ENCODE results near the gene SPRED2.

SPRED2 gene

DNA sequence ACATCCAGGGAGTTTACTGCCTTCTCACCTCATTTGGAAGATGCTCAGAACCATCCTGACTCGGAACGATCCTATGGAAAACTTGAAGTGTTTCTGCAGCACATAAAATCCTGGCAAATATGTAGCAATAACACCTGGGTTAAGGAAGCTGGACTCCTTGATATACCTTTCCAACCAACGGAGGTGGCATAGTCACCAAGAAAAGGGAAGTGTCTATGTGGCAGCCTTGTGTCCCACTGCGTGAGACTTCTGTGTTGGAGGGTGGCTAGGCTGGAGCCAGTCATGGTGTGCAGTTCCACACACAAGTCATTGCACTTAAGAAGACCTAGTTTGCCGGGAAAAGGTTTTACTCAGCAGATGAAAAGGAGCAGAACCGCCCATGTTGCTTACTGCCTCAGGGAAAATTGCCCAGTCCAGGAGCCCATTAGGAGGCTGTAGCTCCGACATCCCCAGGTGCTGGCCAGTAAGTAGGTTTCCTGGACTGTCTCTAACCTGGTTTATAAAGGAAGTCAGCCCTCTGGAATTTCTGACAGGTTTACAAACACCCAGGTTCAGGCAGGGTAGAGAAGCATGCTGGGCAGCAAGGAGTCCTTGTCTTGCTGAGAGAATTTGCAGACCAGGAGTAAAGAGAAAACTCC, 46.2 kb upstream of the SPRED2 start:
- no peak for TF ChIP-seq CTCF (IDR thresholded peaks at IDR 0.05; ENCODE audit: borderline replicate concordance, extremely low read depth, low read length, poor library complexity, severe bottlenecking)
- no peak for TF ChIP-seq EZH2 (IDR thresholded peaks at IDR 0.05; ENCODE audit: borderline replicate concordance, low read depth, low read length, severe bottlenecking)
- H2AFZ ChIP-seq (ENCODE audit: low read depth, low read length), result no peak overlapping the region
- no peak overlapping the region for H3K4me2 ChIP-seq (ENCODE audit: insufficient read depth, low read length)
- H3K4me1 ChIP-seq (ENCODE audit: insufficient read depth, low read length), result no peaks in the 10 kb centered on the region
- H3K27me3 ChIP-seq (ENCODE audit: insufficient read depth, low read length, poor library complexity), result no peaks in the 10 kb centered on the region
- ATAC-seq (ENCODE audit: insufficient read depth, low read depth) (no peak), DNase-seq (no peak)
- no peak overlapping the region for H3K27ac ChIP-seq (ENCODE audit: low read length)
- H4K20me1 ChIP-seq (ENCODE audit: insufficient read depth, low read length), result no peaks in the 10 kb centered on the region
- no peaks in the 10 kb centered on the region for H3K9me3 ChIP-seq (ENCODE audit: insufficient read depth, low read length, severe bottlenecking)
- H3K4me3 ChIP-seq (ENCODE audit: low read depth in 1 of 2, low read length in 2 of 2), result no peak overlapping the region
- no peak overlapping the region for H3K9ac ChIP-seq (ENCODE audit: low read depth, low read length)
- no peaks in the 10 kb centered on the region for H3K36me3 ChIP-seq (ENCODE audit: insufficient read depth, low read length)
- H3K79me2 ChIP-seq (ENCODE audit: insufficient read depth, low read length), result no peaks in the 10 kb centered on the region

- Histone ChIP-seq H3K79me2 (ENCODE audit: insufficient read depth, low read length) (no peaks in the 10 kb centered on the region), H2AFZ (ENCODE audit: low read depth, low read length) (no peak overlapping the region), H3K4me2 (ENCODE audit: insufficient read depth, low read length) (no peak overlapping the region), H3K4me3 (ENCODE audit: low read depth in 1 of 2, low read length in 2 of 2) (no peak overlapping the region), H3K4me1 (ENCODE audit: insufficient read depth, low read length) (no peaks in the 10 kb centered on the region), H3K27me3 (ENCODE audit: insufficient read depth, low read length, poor library complexity) (no peaks in the 10 kb centered on the region), H3K9me3 (ENCODE audit: insufficient read depth, low read length, severe bottlenecking) (no peaks in the 10 kb centered on the region), H3K27ac (ENCODE audit: low read length) (no peak overlapping the region), H4K20me1 (ENCODE audit: insufficient read depth, low read length) (no peaks in the 10 kb centered on the region), H3K9ac (ENCODE audit: low read depth, low read length) (no peak overlapping the region), H3K36me3 (ENCODE audit: insufficient read depth, low read length) (no peaks in the 10 kb centered on the region)
- no peak for ATAC-seq (ENCODE audit: insufficient read depth, low read depth)
- no peak for DNase-seq
- no peak for TF ChIP-seq EZH2 (IDR thresholded peaks at IDR 0.05; ENCODE audit: borderline replicate concordance, low read depth, low read length, severe bottlenecking)
- no peak for TF ChIP-seq CTCF (IDR thresholded peaks at IDR 0.05; ENCODE audit: borderline replicate concordance, extremely low read depth, low read length, poor library complexity, severe bottlenecking)
Observed at GRCh38 chr2:65477590-65477989, 45.2 kb upstream of the SPRED2 start.

DNA sequence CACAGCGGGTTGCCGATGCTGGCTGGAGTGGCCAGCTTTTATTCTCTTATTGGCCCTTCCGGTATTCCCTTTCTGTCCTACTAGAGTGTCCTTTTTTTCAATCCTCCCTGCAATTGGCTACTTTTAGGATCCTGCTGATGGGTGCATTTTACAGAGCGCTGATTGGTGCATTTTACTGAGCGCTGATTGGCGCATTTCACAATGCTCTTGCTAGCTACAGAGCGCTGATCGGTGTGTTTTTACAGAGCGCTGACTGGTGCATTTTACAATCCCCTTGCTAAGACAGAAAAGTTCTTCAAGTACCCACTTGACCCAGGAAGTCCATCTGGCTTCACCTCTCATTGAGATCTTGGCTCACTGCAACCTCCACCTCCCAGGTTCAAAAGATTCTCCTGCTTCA, 44.4 kb upstream of the SPRED2 start:
- no peaks in the 10 kb centered on the region for H3K9me3 ChIP-seq (ENCODE audit: insufficient read depth, low read length, severe bottlenecking)
- no peak overlapping the region for H3K4me2 ChIP-seq (ENCODE audit: insufficient read depth, low read length)
- no peaks in the 10 kb centered on the region for H3K79me2 ChIP-seq (ENCODE audit: insufficient read depth, low read length)
- DNase-seq (no peak), ATAC-seq (ENCODE audit: insufficient read depth, low read depth) (no peak)
- H3K9ac ChIP-seq (ENCODE audit: low read depth, low read length), result no peak overlapping the region
- no peaks in the 10 kb centered on the region for H3K27me3 ChIP-seq (ENCODE audit: insufficient read depth, low read length, poor library complexity)
- H3K4me1 ChIP-seq (ENCODE audit: insufficient read depth, low read length), result no peaks in the 10 kb centered on the region
- no peak overlapping the region for H2AFZ ChIP-seq (ENCODE audit: low read depth, low read length)
- TF ChIP-seq EZH2 (IDR thresholded peaks at IDR 0.05; ENCODE audit: borderline replicate concordance, low read depth, low read length, severe bottlenecking) (no peak), CTCF (IDR thresholded peaks at IDR 0.05; ENCODE audit: borderline replicate concordance, extremely low read depth, low read length, poor library complexity, severe bottlenecking) (no peak)
- H3K27ac ChIP-seq (ENCODE audit: low read length), result no peak overlapping the region
- H3K36me3 ChIP-seq (ENCODE audit: insufficient read depth, low read length), result no peaks in the 10 kb centered on the region
- H3K4me3 ChIP-seq (ENCODE audit: low read depth in 1 of 2, low read length in 2 of 2), result no peak overlapping the region
- no peaks in the 10 kb centered on the region for H4K20me1 ChIP-seq (ENCODE audit: insufficient read depth, low read length)

Measured in DND-41 (cell line).